Muscle of back (tissue), 13 donors: Measurements from ENCODE around the gene LRRC8D. TPM values are rescaled to one million over a fixed set of nuclear protein-coding genes. Genes with fewer than 3 reads are reported as not detected.
A peak's percentile ranks its signal among the peaks of the same experiment; 100 is the strongest.
"Not testable (repeated sequence)": the region's sequence is repeated elsewhere in the genome, so short reads cannot be mapped to it uniquely, and the experiment has no call there.

Experiments used
- DNase-seq, 3 donors: peaks; one replicate each; pipeline versions ENCODE4 v3.0.0 to v3.0.0-alpha.2; 2013
- long read RNA-seq, 9 donors: transcript quantifications; one replicate each; lab custom pipeline, GENCODE V29; 2026
- polyA plus RNA-seq, 10 donors: library from polyadenylated mRNA; unstranded; fragments of 120-200 nt; gene quantifications; one replicate each; pipeline ENCODE4 v1.2.1, GENCODE V29; 2013; ENCODE audit not compliant: insufficient read length in 10 of 10

Gene LRRC8D
- 1 to 10 TPM; 6.7 to 9.6 (median 8.1) TPM for polyA plus RNA-seq
- long read RNA-seq, donor 1, partial matches to known transcripts: 0 of 3 reads
- long read RNA-seq, donor 1, other reads (novel, unspliced or antisense): 0 of 3 reads
- long read RNA-seq, donor 2, partial matches to known transcripts: 0 of 3 reads
- long read RNA-seq, donor 2, other reads (novel, unspliced or antisense): 0 of 3 reads
- long read RNA-seq, donor 3: 0 reads
- long read RNA-seq, donor 4: 0 reads
- long read RNA-seq, donor 5, partial matches to known transcripts: 0 of 2 reads
- long read RNA-seq, donor 5, other reads (novel, unspliced or antisense): 0 of 2 reads
- long read RNA-seq, donor 6, partial matches to known transcripts: 0 of 1 reads
- long read RNA-seq, donor 6, other reads (novel, unspliced or antisense): 0 of 1 reads
- long read RNA-seq, donor 7, partial matches to known transcripts: 0 of 2 reads
- long read RNA-seq, donor 7, other reads (novel, unspliced or antisense): 0 of 2 reads
- long read RNA-seq, donor 8: 0 reads
- long read RNA-seq, donor 9: 0 reads

DNA sequence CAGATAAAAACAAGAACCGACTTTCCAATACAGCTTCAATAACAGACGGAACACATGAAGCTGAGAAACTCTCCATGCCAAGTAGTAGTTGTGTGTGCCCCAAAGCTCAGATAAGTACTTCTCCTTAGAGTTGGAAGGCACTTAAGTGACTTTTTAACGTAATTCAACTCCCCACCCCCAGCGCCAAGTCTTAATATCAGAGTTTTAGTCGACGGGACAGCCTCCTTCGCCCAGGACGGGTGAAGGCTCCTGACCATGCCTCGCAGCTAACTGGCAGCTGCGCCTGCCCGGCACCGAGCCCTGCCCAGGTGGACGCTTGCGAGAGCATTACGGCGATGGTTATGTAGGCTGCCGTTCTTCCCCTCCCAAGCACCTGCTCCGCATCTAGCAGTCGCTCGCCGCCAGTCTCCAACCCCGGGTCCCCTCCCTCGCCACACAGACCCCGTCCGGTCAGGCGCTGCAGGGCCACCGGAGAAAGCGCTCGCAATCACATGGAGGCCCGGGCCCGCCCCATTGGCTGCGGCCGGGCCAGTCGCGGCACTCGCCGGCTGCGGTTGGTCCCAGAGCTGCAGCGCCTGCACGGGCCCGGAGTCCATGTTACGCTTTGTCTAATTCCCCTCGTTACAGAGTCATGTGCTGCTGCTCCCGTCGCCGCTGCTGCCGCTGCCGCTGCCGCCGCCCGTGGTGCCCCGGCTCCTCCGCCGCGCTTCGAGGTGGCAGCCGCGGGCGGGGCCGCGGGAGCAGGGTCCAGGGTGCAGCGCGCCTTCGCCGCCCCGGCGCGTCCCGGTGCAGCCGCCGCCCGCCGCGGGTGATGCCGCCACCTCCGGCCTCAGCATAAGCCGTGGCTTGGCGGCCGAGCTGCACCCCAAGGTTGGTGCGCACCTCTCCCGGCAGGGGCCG, at the start of gene LRRC8D:
LRRC8D (plus strand) TSS at position 611 of the 900 bp plus-strand sequence. CDS start 112,037 bp downstream, outside the sequence.
- DNase-seq: peak; percentile 51 to 90 (median 69)

DNA sequence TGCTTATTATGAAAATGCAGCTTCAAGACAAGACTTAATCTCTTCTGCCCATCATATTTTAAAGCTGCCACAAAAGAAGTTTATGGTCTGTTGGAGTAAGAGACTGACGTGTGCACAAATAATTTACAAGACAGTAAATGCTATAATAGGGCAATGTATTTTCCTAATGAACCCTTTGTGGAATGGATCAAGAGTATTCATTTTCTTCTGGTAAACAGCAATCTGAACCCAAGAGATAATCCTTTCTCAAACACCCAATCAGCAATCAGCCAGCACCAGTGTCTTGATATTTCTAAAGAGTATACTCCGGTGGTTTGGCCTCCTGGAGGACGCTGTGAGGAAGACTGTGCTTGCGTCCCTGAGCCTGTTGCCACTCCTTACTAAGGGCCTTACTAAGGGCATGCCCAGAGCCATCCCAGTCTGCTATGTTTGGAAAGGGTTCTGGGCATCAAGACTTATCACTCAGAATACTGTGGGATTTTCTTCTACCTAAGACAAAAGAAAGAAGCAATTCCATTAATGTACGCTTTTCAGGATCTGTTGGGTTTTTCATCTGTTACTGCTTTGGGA, 48.8 kb upstream of the LRRC8D start:
- DNase-seq: no peak

DNA sequence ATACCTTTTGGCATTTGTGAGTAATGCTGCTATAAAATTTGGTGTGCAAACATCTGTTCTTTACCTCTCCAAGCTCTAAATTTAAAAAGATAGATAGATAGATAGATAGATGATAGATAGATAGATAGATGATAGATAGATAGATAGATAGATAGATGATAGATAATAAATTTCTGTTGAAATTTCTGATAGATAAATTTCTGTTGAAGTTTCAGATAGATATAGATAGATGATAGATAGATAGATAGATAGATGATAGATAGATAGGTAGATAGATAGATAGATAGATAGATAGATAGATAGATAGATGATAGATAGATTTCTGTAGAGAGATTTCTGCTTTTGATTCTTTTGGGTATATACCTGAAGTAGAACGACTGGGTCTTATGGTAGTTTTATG, 44.7 kb upstream of the LRRC8D start:
- not testable (repeated sequence) for DNase-seq

DNA sequence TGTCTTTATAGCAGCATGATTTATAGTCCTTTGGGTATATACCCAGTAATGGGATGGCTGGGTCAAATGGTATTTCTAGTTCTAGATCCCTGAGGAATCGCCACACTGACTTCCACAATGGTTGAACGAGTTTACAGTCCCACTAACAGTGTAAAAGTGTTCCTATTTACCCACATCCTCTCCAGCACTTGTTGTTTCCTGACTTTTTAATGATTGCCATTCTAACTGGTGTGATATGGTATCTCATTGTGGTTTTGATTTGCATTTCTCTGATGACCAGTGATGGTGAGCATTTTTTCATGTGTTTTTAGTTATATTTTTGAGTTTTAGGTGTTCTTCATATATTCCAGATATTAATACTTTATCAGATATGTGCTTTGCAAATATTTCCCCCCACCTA, 43.6 kb upstream of the LRRC8D start:
- not testable (repeated sequence) for DNase-seq

DNA sequence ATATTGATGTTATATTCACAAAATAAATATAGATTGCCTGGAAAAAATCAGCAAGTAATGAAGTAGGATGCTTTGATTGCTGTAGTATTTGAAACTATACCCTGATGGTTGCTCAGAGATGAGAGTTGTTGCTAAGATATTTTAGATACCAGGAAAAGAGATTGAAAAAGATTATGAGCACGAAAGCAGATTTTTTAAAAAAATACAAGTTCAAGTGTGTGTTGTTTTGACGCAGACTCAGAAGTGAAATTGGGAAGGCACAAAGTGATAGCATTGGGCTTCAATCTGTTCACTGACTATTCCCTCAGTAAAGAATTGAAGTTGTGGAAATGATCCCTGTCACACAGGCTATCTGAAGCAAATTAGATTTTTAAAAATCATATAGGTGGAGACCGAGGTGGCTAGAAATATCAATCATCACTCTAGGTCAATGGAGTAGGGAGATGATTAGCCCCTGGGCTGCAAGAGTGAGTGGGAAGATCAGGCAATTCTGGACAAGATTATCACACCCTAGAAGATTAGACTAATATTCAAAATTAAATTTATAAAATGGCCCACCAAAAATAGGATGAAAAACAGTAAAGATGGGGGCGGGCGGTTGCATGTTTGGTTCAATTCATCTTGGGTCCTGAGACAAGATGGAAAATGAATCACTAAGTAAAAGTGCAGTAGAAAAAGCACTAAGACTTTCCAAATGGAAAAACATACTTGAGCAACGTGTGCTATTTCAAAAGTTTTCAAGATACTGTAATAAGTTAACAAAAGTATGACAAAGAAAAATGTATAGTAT, 41.5 kb upstream of the LRRC8D start:
- no peak for DNase-seq

DNA sequence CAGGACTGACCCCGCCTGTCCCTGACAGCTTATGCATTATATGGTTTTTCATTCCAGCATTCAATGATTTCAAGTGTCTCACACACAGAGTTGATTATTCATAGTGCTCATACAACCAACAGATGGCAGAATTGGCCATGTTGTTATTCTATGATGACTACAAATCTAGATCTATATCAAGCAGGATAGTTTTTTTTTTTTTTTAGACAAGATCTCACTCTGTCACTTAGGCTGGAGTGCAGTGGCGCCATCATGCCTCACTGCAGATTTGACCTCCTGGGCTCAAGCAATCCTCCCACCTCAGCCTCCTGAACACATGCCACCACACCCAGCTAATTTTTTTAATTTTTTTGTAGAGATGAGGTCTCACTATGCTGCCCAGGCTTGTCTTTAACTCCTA, 40.1 kb upstream of the LRRC8D start:
- peak in 1 of 3 donors; percentile 49 for DNase-seq

DNA sequence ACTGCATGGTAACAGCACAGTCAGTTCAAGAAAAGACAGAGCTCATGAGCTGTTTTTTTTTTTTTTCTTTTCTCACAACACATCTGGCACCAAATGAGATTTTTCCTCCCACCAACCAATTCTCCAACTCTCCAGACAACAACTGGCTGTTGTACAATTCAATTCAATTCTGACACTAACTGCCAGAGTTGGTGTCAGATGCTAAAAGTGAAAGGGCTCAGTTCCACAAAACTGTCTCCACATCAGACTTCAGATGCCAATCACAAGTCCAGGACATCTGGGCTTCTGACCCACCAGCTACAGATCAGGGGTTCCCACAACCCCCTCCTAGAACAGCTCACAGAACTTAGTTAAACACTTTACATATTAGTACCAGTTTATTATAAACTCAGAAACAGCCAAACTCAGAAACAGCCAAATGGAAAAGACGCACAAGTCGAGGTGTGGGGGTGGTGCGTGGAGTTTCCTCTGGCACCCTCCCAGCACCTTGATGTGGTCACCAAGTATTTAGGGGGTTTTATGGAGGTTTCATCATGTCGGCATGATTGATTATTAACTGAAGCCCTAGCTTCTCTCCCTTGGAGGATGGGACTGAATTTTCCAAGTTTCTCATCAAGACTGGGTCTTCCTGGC, 39.2 kb upstream of the LRRC8D start:
- DNase-seq: peak in 1 of 3 donors; percentile 24

DNA sequence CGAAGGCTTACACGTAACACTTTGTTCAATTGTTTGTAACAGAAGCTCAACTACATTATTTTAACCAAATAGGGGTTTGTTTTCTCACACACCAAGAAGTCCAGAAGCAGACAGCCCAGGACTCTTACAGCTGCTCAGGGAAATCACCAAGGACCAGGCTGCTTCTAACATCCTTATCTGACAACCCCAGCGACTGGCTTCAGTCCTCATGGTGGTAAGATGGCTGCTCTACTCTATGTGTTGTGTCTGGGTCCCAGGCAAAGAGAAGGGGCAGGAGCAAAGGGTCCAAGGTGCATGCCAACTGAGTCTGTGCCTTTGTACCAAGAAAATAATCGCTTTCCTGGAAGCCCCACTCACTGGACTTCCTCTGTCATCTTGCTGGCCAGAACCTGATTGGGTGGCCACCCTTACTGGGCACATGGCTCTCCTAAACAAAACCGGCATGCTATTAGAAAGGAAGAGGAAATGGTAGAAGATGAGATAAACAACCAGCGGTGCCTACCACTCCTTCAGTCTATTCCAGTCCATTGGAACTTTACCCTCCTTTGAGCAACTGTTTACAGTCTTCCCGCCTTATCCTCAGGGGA, 34.1 kb upstream of the LRRC8D start:
- DNase-seq: no peak

DNA sequence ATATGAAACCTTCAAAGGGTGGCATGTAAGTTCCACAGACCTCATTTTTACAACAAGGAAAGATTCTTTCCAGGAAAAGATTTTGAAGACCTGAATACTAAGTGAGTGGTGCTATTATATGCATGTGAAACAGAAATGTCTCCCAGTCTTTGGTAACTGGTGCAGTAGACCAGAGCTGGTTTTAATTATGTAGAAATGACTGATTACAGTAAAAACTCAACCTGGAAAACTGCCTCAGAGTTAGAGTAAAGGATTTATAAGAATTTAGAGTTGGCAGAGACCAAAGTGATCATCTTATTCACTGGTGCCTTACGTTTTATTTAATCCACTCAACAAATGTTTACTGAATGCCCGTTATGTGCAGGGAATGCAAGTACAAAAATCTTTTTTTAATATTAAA, 30.2 kb upstream of the LRRC8D start:
- no peak for DNase-seq

DNA sequence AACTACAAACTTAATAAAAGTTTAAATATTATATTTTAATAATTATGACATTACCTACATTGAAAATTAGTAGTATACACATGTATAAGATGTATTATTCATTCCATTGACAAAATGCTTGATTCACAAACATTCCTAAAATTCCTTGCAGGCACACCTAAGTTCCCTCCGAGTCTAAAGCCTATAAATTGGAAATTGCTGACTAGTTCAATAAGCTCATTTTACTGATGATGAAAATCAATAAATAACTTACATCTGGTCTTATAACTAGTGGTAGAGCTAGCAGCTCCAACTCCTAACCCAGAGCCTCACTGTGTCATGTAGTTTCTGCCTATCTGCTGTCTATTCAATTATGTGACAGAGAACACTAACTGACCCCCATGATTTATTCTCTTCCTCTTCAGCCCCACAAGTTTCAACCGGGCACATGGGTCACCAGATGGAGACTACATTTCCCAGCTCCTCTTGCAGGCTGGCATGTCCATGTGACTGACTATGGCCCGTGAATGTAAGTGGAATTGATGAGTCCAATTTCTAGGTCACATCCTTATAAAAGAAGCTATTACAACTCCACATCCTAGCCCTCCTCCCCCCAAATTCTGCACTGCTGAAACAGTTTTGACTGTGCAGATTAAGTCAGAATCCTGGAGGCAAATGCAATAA, 29.6 kb upstream of the LRRC8D start:
- no peak for DNase-seq

DNA sequence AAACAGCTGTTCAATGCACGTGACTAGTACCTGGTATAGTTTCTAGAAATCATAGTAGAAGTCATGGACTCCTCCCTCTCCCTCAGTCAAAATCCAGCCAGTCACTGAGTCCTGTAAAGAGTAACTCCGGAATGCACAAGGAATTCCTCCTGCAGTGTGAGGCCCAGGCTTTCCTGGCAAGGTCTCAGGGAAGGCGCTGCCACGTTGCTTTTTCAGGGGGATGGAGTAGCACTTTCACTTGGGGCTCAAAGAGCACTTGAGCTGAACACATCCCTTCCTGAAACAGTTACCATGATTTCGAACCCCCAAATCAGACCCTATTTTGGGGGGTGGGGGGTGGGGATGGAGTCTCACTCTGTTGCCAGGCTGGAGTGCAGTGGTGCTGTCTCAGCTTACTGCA, 26.4 kb upstream of the LRRC8D start:
- DNase-seq: peak in 1 of 3 donors; percentile 27

DNA sequence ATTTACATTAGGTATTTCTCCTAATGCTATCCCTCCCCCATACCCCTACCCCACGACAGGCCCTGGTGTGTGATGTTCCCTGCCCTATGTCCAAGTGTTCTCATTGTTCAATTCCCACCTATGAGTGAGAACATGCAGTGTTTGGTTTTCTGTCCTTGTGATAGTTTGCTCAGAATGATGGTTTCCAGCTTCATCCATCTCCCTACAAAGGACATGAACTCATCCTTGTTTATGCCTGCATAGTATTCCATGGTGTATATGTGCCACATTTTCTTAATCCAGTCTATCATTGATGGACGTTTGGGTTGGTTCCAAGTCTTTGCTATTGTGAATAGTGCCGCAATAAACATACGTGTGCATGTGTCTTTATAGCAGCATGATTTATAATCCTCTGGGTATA, 25.3 kb upstream of the LRRC8D start:
- not testable (repeated sequence) for DNase-seq

DNA sequence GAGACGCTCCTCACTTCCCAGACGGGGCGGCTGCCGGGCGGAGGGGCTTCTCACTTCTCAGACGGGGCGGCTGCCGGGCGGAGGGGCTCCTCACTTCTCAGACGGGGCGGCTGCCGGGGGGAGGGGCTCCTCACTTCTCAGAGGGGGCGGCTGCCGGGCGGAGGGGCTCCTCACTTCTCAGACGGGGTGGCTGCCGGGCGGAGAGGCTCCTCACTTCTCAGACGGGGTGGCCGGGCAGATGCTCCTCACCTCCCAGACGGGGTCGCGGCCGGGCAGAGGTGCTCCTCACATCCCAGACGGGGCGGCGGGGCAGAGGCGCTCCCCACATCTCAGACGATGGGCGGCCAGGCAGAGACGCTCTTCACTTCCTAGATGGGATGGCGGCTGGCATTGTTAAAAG, 23.0 kb upstream of the LRRC8D start:
- not testable (repeated sequence) for DNase-seq

DNA sequence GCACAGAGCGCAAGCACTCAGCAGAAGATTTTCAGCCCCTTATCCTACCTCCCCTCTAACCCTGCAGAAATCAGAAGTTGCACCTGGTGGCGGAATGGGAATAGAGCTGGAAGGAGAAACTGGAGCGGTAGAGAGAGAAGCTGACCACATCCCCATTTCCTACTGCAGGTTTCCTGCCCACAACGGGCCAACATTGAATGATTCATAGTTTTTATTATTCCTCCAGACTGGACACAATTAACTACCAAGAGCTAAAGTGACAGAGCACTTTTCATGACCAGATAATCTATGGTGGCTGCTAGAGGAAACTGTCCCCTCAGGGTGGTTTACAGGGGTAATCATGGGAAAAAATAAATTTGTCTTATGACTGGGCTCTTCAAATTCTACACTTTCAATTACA, 21.3 kb upstream of the LRRC8D start:
- no peak for DNase-seq

DNA sequence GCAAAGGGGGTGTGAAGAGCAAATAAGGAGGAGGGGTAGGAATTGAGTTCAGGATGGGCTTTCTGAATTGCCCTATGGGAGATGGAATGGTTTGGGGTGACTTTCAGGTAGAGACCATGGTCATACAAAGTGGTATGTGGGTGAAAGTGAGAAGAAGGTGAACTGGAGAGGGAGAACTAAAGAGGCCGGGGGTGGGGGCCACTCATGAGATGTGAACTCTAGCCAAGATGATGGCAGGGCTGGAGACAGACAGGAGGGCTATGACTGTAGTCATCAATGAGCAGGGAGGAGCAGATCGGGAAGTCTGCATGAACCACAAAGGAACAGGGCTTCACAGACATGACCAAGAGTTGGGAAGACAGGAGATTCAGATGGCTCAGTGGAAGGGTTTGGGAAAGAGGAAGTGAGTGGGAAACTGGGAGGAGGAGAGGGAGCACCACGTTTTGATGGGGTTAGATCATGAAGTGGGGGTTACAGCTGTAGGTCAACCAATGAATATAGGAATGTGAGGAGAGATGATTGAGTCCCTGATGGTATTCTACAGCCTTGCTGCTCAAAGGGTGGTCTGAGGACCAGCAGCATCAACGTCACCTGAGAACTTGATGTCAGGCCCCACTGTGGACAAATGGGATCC, 20.7 kb upstream of the LRRC8D start:
- no peak for DNase-seq

DNA sequence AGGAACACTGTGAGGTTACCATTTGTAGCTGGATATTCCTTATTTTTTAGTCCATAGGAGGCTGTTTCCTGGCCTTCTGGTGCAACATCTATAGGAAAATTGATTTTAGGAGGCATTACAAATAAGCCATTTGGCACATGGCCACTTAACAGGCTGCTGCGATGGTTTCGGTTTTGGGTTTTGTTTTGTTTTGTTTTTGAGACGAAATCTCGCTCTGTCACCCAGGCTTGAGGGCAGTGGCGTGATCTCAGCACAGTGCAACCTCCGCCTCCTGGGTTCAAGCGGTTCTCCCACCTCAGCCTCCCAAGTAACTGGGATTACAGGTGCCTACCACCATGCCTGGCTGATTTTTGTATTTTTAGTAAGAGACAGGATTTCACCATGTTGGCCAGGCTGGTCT, 20.1 kb upstream of the LRRC8D start:
- no peak for DNase-seq

DNA sequence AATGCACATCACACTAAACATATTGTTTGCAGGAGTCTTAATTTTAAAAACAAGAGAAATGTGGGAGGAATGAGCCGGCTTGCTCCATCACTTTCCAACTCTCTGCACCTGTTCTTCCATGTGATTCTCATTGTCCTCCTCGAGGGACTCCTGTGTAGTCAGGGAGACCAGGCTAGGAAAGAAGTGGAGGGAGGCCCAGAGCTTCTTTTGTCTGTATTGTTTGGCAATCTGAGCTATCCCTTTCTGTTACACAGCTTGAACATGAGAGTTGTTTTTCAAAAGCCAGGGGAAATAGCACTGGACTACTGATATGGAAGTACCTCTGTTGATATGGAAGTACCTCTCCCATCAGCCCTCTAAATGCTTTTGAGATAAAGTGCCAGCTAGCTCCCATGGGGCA, 18.8 kb upstream of the LRRC8D start:
- DNase-seq: peak in 2 of 3 donors; percentile 35 to 55

DNA sequence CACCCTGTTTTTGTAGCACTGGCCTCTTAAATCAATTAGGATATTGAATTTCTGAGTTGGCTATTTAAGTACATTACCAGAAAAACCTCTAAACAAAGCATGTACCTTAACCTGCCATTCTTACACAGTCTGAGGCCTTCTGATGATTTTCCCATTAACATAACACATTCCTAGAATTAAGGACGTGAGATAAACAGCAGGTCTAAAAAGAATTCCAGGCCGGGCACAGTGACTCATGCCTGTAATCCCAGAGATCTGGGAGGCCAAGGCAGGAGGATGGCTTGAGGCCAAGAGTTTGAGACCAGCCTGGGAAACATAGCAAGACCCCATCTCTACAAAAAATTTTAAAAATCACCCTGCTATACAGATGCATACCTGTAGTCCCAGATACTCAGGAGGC, 18.0 kb upstream of the LRRC8D start:
- no peak for DNase-seq

DNA sequence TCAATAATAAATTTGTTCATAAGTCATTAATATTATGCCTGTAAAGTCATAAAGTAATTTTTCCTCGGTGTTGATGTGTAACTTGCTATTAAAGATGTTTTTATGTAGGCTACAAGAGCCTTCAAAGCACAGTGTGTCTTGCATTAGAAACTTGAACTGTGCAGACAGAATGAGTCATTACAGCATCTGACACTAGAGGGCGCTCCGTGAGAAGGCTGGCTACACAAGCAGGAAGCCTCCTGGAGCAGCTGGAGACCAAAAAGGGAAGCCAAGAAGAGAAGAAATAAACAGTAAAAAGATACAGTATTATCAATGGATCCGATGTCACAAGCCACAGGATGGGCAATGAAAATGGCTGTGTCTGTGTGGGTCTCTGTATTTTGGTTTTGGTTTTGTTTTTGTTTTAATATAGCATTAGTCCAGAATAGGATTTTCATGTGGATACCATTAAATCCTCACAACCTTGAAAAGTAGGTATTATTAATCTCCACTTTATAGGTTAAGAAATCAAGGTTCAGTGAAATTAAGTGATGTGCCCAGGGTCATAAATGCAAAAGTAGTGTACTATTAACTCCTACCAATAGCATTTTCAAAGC, 16.1 kb upstream of the LRRC8D start:
- peak; percentile 82 to 91 (median 89) for DNase-seq
